HuH-7 (cell line): ENCODE results near the gene ALG2.

Source experiments
- DNase-seq: peaks from one replicate; pipeline ENCODE4 v3.0.0; 2011; ENCODE audit warnings: low spot score

Gene ALG2

GRCh38 chr9:99172124-99173091 is 49.3 kb downstream of the ALG2 start:
- DNase-seq = peak; percentile 42

GRCh38 chr9:99171225-99172123 is 50.3 kb downstream of the ALG2 start:
- no peak for DNase-seq

DNA sequence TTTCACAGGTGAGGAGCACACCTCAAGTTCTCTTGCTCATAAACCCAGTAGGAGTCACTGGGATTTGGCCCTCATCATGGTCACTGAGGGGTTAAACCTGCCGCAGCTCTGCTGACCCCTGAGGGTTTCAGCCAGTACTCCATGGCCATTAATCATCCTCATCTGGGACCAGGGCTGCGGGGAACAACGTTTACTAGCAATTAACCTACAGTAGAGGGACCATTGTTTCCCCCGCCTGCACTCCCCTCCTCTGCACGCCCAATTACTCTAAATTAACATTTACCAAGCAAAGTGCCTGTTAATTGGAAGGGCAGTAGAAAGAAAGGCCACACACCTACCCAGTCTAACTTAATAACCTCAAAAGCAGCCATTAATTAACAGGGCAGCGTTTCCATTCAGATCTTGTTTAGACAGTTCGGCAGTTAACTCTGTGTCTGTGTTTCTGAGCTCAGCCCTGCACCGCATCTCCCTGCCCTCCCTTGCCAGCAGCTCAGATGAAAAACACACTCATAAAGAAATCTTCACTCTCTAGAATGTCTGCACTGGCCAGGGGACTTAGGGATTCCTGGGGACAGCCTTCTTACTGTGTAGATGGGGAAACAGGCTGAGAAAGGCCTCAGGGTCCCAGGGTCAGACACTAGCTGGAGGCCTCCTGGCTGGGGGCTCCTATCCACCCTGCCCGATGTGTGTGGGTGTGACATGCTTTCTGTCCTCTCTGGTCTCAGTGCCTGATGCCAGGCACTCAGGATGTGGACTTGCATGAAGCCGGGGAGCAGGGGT is 51.6 kb downstream of the ALG2 start:
- peak; percentile 40 for DNase-seq

GRCh38 chr9:99169086-99169485 is 52.7 kb downstream of the ALG2 start:
- no peak for DNase-seq

GRCh38 chr9:99167694-99168093 is 54.0 kb downstream of the ALG2 start:
- no peak for DNase-seq

DNA sequence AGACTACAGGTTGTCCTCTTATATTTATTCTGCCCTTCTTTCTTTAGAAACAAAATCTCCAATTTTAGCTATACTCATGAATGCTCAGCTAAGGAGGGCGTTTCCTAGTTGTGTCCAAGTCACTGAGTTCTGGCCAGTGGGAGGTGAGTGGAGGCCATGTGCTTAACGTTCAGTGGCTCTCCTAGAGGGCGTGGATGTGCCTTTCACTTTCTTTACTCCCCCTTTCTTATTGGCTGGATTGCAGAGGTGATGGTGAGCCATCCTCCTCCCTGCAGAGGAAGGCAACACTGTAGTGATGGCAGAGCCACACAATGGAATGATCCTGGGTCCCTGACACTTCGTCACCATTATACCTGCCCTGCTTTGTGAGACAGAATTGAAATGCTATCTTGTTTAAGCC is 54.6 kb downstream of the ALG2 start:
- DNase-seq = no peak
